Central memory CD8-positive, alpha-beta T cell (primary cell): Measurements from ENCODE around the gene PARD3.
"Not testable (repeated sequence)": the region's sequence is repeated elsewhere in the genome, so short reads cannot be mapped to it uniquely, and the experiment has no call there.

Experiments
- ATAC-seq: fragments of 150-1000 bp; cut with Tn5 transposase; replicated peaks from 2 replicates; pipeline ENCODE4 v1.10.0; 2022; ENCODE audit warnings: mild to moderate bottlenecking, moderate FRiP score, moderate number of reproducible peaks; ENCODE audit not compliant: poor library complexity, severe bottlenecking; ENCODE audit errors: extremely low read depth
- DNase-seq, 2 donors: peaks; one replicate each; pipeline ENCODE4 v3.0.0; 2021; ENCODE audit warnings: low spot score in 2 of 2
- H3K27ac Mint-ChIP-seq: one replicate; pipeline ENCODE4 v1.8.0; 2022; ENCODE audit warnings: low read depth, mild to moderate bottlenecking, moderate library complexity, mixed read lengths
- H3K27me3 Mint-ChIP-seq: one replicate; pipeline ENCODE4 v1.8.0; 2022; ENCODE audit warnings: mixed read lengths
- H3K36me3 Mint-ChIP-seq: one replicate; pipeline ENCODE4 v1.8.0; 2022; ENCODE audit warnings: mild to moderate bottlenecking, moderate library complexity, mixed read lengths; ENCODE audit not compliant: insufficient read depth
- H3K4me1 Mint-ChIP-seq: one replicate; pipeline ENCODE4 v1.8.0; 2022; ENCODE audit warnings: mixed read lengths
- H3K4me3 Mint-ChIP-seq: one replicate; pipeline ENCODE4 v1.8.0; 2022; ENCODE audit warnings: mild to moderate bottlenecking, moderate library complexity, mixed read lengths
- H3K9me3 Mint-ChIP-seq: one replicate; pipeline ENCODE4 v1.8.0; 2022; ENCODE audit warnings: mixed read lengths

The PARD3 gene

DNA sequence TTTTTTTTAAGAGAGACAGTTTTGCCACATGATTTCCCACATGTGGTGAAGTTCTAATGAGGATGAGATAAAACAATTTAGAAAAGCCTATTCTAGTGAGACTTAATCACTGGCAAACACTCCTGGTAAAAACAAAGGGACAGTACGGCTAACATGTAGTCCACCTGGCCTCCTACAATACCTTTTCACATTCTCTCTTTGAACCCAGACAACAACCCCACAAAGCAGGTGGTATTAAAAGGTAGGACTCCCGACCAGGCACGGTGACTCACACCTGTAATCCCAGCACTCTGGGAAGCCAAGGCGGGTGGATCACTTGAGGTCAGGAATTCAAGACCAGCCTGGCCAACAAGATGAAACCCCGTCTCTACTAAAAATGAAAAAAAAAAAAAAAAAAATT, 12.4 kb downstream of the PARD3 start:
- Mint-ChIP-seq H3K4me1 (no peaks in the 10 kb centered on the region), H3K27me3 (no peaks in the 10 kb centered on the region), H3K9me3 (no peaks in the 10 kb centered on the region), H3K4me3 (no peak overlapping the region), H3K27ac (no peak overlapping the region), H3K36me3 (no peaks in the 10 kb centered on the region)
- no peak for ATAC-seq
- DNase-seq: no peak

DNA sequence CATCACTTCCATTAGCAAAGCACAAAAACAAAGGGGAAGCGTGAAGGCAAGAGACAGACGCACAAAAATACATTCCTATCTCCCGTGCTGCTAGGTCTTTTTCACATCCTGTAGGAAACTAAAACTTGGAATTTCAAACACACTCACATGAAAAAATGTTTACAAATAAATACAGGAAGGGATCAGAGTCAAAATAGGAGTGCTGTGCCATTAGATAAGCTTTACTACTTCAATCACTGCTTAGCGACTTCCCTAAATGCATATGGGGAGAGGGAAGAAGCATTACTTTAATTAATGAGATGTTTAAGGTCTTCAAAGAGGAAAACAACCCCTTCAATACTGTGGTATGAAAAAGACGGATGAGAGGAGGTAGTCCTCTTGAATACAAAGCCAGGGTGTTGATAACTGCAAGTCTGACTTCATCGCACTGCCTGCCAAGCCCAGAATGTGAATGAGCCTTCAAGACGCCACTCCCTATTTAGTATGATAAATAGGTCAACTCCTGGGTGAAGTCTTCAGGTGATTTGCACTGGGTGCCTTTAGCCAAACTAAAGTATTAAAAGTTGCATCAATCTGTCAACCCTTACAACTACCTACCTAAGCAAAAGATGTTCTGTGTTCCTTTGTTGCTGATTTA, 13.9 kb downstream of the PARD3 start:
- Mint-ChIP-seq H3K27ac (no peak overlapping the region), H3K4me3 (no peak overlapping the region)

DNA sequence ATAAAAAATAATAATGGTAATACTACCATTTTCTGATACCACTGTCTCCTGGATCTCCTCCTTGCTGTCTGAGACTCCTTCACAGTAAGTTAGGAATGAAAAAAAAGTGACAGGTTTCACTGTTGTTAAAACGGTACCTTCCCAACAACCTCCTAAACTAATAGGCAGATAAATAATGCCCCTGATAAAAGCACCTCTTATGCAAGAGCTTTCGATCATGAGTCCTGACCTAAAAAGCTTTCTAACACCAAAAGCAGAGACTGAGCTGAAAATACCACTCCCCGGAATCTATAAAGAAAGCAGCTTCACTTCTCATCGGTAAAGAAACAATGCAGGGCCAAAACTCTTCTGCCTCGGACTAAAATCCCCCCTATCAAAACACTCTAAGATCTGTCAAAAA, 14.5 kb downstream of the PARD3 start:
- Mint-ChIP-seq H3K9me3 (no peaks in the 10 kb centered on the region), H3K27ac (no peak overlapping the region), H3K4me3 (no peak overlapping the region), H3K4me1 (no peaks in the 10 kb centered on the region), H3K36me3 (no peaks in the 10 kb centered on the region), H3K27me3 (no peaks in the 10 kb centered on the region)
- no peak for ATAC-seq
- DNase-seq: no peak

More for the DNA sequence above, 13.9 kb downstream of the PARD3 start:
- H3K9me3 Mint-ChIP-seq: no peaks in the 10 kb centered on the region
- no peaks in the 10 kb centered on the region for H3K27me3 Mint-ChIP-seq
- no peak for ATAC-seq
- no peaks in the 10 kb centered on the region for H3K36me3 Mint-ChIP-seq
- no peak for DNase-seq
- H3K4me1 Mint-ChIP-seq: no peaks in the 10 kb centered on the region

DNA sequence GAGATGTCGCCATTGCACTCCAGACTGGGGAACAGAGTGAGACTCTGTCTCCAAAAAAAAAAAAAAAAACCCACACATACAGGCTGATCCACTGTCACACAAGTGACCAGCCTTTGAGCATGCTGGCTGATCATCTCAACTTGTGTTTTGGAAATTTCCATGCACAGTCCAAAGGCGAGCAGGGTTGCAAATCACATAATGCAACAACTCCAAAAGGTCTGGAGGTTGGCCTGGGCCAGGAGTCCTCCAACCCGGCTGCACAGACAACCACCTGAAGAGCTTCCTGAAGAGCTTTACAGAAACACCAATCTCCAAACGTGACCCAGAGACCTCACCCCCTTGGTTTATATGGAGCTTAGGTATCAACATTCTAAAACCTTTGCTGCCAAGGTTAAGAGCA, 16.4 kb downstream of the PARD3 start:
- Mint-ChIP-seq H3K4me3 (no peak overlapping the region), H3K9me3 (no peaks in the 10 kb centered on the region), H3K4me1 (no peaks in the 10 kb centered on the region), H3K27me3 (no peaks in the 10 kb centered on the region), H3K36me3 (no peaks in the 10 kb centered on the region), H3K27ac (no peak overlapping the region)
- no peak for DNase-seq
- ATAC-seq: no peak

DNA sequence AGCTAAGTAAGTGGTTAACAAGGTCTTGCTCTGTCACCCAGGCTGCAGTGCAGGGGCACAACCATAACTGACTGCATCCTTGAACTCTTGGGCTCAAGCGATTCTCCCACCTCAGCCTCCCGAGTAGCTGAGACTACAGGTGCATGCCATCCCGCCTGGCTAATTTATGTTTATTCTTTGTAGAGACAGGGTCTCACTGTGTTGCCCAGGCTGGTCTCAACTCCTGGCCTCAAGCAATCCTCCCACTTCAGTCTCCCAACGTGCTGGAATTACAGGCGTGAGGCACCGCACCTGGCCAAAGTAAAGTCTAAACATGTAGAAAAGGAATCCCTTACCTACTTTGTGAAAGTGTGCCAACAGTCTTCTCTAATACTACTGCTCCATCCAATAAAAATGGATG, 17.9 kb downstream of the PARD3 start:
- no peak for ATAC-seq
- no peak overlapping the region for H3K4me3 Mint-ChIP-seq
- H3K36me3 Mint-ChIP-seq: no peaks in the 10 kb centered on the region
- peaks cover 13% of the 10 kb centered on the region for H3K27me3 Mint-ChIP-seq
- no peak for DNase-seq
- no peaks in the 10 kb centered on the region for H3K9me3 Mint-ChIP-seq
- H3K4me1 Mint-ChIP-seq: no peaks in the 10 kb centered on the region
- H3K27ac Mint-ChIP-seq: no peak overlapping the region

DNA sequence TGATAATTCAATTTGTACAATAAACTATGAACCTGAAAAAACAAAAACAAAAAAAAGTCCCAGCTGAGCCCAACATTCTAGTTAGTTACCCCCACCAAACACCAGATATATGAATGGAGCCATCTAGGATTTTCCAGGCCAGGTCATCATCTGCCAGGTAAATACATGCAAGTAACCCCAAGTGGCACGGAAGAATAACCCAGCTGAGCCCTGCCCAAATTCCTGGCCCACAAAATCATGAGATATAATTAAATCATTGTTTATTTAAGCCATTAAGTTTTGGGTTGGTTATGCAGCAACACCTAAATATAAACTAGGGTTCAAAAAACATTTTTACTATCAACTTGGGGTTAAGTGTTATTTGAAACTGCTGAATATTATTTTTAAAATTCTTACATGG, 19.0 kb downstream of the PARD3 start:
- H3K27me3 Mint-ChIP-seq: peaks cover 21% of the 10 kb centered on the region
- no peaks in the 10 kb centered on the region for H3K36me3 Mint-ChIP-seq
- no peak overlapping the region for H3K27ac Mint-ChIP-seq
- DNase-seq (no peak), ATAC-seq (no peak)
- no peak overlapping the region for H3K4me3 Mint-ChIP-seq
- H3K9me3 Mint-ChIP-seq: no peaks in the 10 kb centered on the region
- no peaks in the 10 kb centered on the region for H3K4me1 Mint-ChIP-seq

DNA sequence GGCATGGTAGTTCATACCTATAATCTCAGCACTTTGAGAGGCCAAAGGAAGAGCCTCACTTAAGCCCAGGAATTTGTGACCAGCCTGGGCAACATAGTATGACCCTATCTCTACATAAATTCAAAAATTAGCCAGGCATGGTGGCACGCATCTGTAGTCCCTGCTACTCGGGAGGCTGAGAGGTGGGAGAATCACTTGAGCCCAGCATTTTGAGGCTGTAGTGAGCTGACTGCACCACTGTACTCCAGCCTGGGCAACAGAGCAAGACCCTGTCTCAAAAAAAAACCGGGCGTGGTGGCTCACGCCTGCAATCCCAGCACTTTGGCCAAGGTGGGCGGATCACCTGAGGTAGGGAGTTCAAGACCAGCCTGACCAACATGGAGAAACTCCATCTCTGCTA, 19.8 kb downstream of the PARD3 start:
- no peaks in the 10 kb centered on the region for H3K4me1 Mint-ChIP-seq
- no peak overlapping the region for H3K4me3 Mint-ChIP-seq
- peaks cover 21% of the 10 kb centered on the region for H3K27me3 Mint-ChIP-seq
- no peak for ATAC-seq
- no peaks in the 10 kb centered on the region for H3K9me3 Mint-ChIP-seq
- H3K36me3 Mint-ChIP-seq: no peaks in the 10 kb centered on the region
- DNase-seq: no peak
- H3K27ac Mint-ChIP-seq: no peak overlapping the region

DNA sequence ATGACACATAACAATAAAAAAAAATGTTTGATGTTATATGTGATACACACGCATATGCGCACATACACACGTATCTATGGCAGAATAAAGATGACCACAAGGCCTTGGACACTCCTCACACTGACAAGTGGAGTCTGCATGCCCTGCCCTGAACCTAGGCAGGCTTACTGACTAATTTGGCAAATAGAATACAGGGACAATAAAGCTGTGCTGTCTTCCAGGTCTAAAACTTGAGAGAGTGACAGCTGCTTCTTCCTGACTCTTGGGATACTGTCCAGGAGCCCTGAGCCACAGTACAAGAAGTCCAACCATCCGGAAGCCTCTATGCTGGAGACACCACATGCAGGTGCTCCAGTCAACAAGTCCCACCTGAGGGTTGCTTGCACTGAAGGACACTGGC, 20.3 kb downstream of the PARD3 start:
- Mint-ChIP-seq H3K27me3 (peaks cover 21% of the 10 kb centered on the region), H3K27ac (no peak overlapping the region), H3K4me1 (no peaks in the 10 kb centered on the region), H3K36me3 (no peaks in the 10 kb centered on the region), H3K4me3 (no peak overlapping the region), H3K9me3 (no peaks in the 10 kb centered on the region)
- ATAC-seq (no peak), DNase-seq (no peak)

DNA sequence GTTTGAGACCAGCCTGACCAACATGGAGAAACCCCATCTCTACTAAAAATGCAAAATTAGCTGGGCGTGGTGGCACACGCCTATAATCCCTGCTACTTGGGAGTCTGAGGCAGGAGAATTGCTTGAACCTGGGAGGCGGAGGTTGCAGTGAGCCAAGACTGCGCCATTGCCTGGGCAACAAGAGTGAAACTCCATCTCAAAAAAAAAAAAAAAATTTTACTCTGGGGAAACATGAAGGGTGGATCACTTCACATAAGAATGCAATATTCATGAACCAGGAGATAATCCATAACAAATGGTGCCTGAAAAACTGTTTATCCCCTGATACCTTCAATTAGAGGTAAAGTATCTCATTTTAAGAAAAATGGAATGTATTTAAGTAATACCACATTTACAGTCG, 21.5 kb downstream of the PARD3 start:
- H3K9me3 Mint-ChIP-seq, H3K4me1 Mint-ChIP-seq, H3K4me3 Mint-ChIP-seq, H3K36me3 Mint-ChIP-seq, DNase-seq, H3K27ac Mint-ChIP-seq, ATAC-seq: not testable (repeated sequence)
- peaks cover 22% of the 10 kb centered on the region for H3K27me3 Mint-ChIP-seq

DNA sequence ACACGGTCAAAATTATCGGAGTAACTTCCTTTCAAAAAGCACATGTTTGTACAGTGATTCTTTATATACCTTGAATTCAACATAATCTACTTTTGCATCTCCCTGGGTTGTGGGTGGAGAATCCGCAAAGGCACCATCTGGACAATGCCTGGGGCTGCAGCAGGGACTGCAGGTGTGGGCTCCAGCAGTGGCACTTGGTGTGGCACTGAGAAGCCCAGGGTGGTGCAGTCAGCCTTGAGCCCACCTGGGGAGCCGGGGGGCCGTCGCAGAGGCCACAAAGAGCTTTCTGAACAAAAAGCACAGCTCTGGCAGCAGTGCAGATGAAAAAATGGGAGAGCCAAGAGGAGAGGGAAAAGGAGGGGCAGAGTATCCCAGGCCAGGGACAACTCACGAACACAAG, 22.2 kb downstream of the PARD3 start:
- ATAC-seq (no peak), DNase-seq (no peak)
- no peak overlapping the region for H3K4me3 Mint-ChIP-seq
- no peaks in the 10 kb centered on the region for H3K9me3 Mint-ChIP-seq
- no peaks in the 10 kb centered on the region for H3K36me3 Mint-ChIP-seq
- H3K27ac Mint-ChIP-seq: no peak overlapping the region
- H3K27me3 Mint-ChIP-seq: peaks cover 28% of the 10 kb centered on the region
- no peaks in the 10 kb centered on the region for H3K4me1 Mint-ChIP-seq

DNA sequence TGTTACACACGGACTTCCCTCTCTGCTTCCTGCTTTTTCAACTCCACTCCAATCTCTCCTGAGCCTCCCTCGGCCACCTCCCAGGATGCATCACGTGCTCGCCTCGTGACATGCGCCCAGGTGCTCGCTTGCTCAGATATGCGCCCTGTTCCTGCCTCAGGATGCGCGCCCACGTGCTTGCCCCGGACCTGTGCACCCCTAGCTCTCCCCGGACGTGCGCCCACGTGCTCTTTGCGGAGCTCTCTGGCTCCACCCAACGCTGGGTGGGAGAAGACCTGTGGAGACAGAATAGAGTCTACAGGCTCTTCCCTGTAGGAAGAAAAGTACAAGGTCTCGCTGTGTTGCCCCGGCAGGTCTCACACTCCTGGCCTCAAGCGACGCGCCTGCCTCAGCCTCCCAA, 23.1 kb downstream of the PARD3 start:
- no peaks in the 10 kb centered on the region for H3K9me3 Mint-ChIP-seq
- no peak for ATAC-seq
- H3K27ac Mint-ChIP-seq: no peak overlapping the region
- no peaks in the 10 kb centered on the region for H3K4me1 Mint-ChIP-seq
- no peaks in the 10 kb centered on the region for H3K36me3 Mint-ChIP-seq
- peaks cover 28% of the 10 kb centered on the region for H3K27me3 Mint-ChIP-seq
- DNase-seq: no peak
- H3K4me3 Mint-ChIP-seq: no peak overlapping the region

DNA sequence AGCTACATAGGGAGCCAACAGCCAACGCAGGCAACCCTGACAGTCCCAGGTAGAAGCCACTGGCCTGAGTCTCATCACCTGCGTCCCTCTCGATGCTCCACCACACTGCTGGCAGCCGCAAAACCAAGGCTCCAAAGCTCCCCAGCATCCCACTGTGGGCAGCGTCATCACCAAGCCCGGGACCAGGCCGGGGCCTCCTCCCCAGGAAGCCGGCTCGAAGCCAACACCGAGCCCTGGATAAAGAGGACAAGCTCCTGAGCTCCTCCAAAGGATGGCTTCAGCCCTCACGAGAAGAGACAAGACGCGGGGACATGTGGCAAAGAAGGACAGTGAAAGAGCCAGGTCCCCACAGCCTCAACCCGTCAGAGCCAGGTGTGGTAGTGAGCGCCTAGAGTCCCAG, 23.9 kb downstream of the PARD3 start:
- Mint-ChIP-seq H3K4me1 (no peaks in the 10 kb centered on the region), H3K36me3 (no peaks in the 10 kb centered on the region), H3K27me3 (peaks cover 28% of the 10 kb centered on the region), H3K9me3 (no peaks in the 10 kb centered on the region), H3K4me3 (no peak overlapping the region), H3K27ac (no peak overlapping the region)
- ATAC-seq (no peak), DNase-seq (no peak)

DNA sequence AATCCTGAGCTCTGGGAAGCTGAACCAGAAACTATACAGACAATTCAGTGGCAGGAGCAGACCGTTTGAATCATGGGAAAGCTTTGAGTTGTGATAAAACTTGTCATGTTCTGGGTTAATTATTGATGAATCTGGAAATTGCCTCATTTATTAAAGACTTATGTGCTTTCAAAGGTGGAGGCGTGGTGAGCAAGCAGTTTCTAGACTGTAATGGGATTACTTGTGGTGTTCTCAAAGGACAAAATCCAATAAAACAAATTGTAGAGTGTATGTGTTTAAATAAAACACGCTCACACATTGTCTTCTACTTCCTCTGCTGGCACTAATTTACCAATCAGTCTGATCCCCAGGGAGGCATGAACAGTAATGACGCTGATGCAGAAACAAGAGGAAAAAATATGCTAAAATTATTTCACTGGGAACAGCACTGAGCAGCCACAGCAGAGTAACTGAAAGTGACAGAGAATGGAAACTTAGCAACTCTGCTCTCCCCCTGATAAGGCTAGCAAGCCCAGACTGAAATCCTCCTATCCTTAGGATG, 25.1 kb downstream of the PARD3 start:
- no peaks in the 10 kb centered on the region for H3K4me1 Mint-ChIP-seq
- no peak for ATAC-seq
- no peak overlapping the region for H3K27ac Mint-ChIP-seq
- no peaks in the 10 kb centered on the region for H3K9me3 Mint-ChIP-seq
- H3K36me3 Mint-ChIP-seq: no peaks in the 10 kb centered on the region
- H3K27me3 Mint-ChIP-seq: peaks cover 28% of the 10 kb centered on the region
- DNase-seq: no peak
- H3K4me3 Mint-ChIP-seq: no peak overlapping the region
